Muscle of leg (tissue), 11 donors: ENCODE results near the gene ABCE1. TPM values are rescaled to one million over a fixed set of nuclear protein-coding genes. Genes with fewer than 3 reads are reported as not detected.

Source experiments
- DNase-seq: peaks from one replicate; pipeline ENCODE4 v3.0.0; 2013
- H3K27ac ChIP-seq: one replicate; pipeline ENCODE4 v1.5.1; 2013; ENCODE audit warnings: mild to moderate bottlenecking, low read length, control low read depth
- H3K27me3 ChIP-seq: one replicate; pipeline ENCODE4 v1.6.1; 2013; ENCODE audit warnings: low read length; ENCODE audit not compliant: control insufficient read depth, insufficient read depth
- H3K36me3 ChIP-seq: one replicate; pipeline ENCODE4 v1.6.1; 2013; ENCODE audit warnings: low read length; ENCODE audit not compliant: control insufficient read depth, insufficient read depth
- H3K4me1 ChIP-seq: one replicate; pipeline ENCODE4 v1.6.1; 2013; ENCODE audit warnings: low read length; ENCODE audit not compliant: control insufficient read depth, insufficient read depth
- H3K4me3 ChIP-seq: one replicate; pipeline ENCODE4 v1.5.1; 2013; ENCODE audit warnings: low read length, control low read depth
- H3K9me3 ChIP-seq: replicated peaks from 2 replicates; pipeline ENCODE4 v1.6.1; 2013; ENCODE audit warnings: low read depth, low read length; ENCODE audit not compliant: control insufficient read depth
- WGBS: methylation state at CpG from one replicate; pipeline ENCODE4 v1.1.5; 2013; ENCODE audit warnings: missing lambda C conversion rate; ENCODE audit not compliant: insufficient coverage; 5-methylcytosine and 5-hydroxymethylcytosine counted together
- polyA plus RNA-seq, 8 donors: library from polyadenylated mRNA; unstranded; fragments of 120-200 nt; gene quantifications; one replicate each; pipeline versions ENCODE4 v1.2.1 to v1.2.3, GENCODE V29; 2013; ENCODE audit warnings: inconsistent platforms in 1 of 8, low replicate concordance in 1 of 8; ENCODE audit not compliant: insufficient read length in 8 of 8, insufficient read depth in 1 of 8
- total RNA-seq: library from RNA; stranded (reverse); fragments of 120-200 nt; gene quantifications from one replicate; pipeline ENCODE4 v1.2.4, GENCODE V29; 2013

The ABCE1 gene
- total and polyA plus RNA-seq, 9 donors = 40.4 to 80.6 (median 55.7) TPM

GRCh38 chr4:145069361-145069760 is 28.8 kb upstream of the ABCE1 start:
- Histone ChIP-seq H3K4me3 (no peak overlapping the region), H3K4me1 (no peaks in the 10 kb centered on the region), H3K36me3 (no peaks in the 10 kb centered on the region), H3K9me3 (no peaks in the 10 kb centered on the region), H3K27ac (no peak overlapping the region), H3K27me3 (no peaks in the 10 kb centered on the region)
- no peak for DNase-seq
- WGBS = no CpG with 5 or more reads among the region's 3 CpGs

GRCh38 chr4:145071560-145071959 is 26.6 kb upstream of the ABCE1 start:
- H3K4me1 ChIP-seq = no peaks in the 10 kb centered on the region
- WGBS = no CpG with 5 or more reads among the region's 2 CpGs
- H3K4me3 ChIP-seq = no peak overlapping the region
- no peaks in the 10 kb centered on the region for H3K27me3 ChIP-seq
- H3K36me3 ChIP-seq = peaks cover 7% of the 10 kb centered on the region
- H3K27ac ChIP-seq = no peak overlapping the region
- DNase-seq = no peak
- H3K9me3 ChIP-seq = no peaks in the 10 kb centered on the region

GRCh38 chr4:145075742-145076468 is 22.2 kb upstream of the ABCE1 start:
- no peak overlapping the region for H3K27ac ChIP-seq
- no peaks in the 10 kb centered on the region for H3K9me3 ChIP-seq
- no peaks in the 10 kb centered on the region for H3K27me3 ChIP-seq
- no peaks in the 10 kb centered on the region for H3K4me1 ChIP-seq
- no peak for DNase-seq
- 100% methylated on average over 1 of the region's 1 CpG for WGBS
- no peak overlapping the region for H3K4me3 ChIP-seq
- H3K36me3 ChIP-seq = peaks cover 15% of the 10 kb centered on the region

- Histone ChIP-seq H3K4me3 (no peak overlapping the region), H3K4me1 (no peaks in the 10 kb centered on the region), H3K36me3 (peaks cover 15% of the 10 kb centered on the region), H3K27me3 (no peaks in the 10 kb centered on the region), H3K27ac (no peak overlapping the region), H3K9me3 (no peaks in the 10 kb centered on the region)
- DNase-seq = no peak
- WGBS = 80% methylated on average over 1 of the region's 2 CpGs
Measured at GRCh38 chr4:145076469-145076855, 21.6 kb upstream of the ABCE1 start.

GRCh38 chr4:145081756-145082155 is 16.4 kb upstream of the ABCE1 start:
- no CpG with 5 or more reads among the region's 1 CpG for WGBS
- Histone ChIP-seq H3K27me3 (no peaks in the 10 kb centered on the region), H3K4me3 (no peak overlapping the region), H3K36me3 (peaks cover 12% of the 10 kb centered on the region), H3K9me3 (no peaks in the 10 kb centered on the region), H3K27ac (no peak overlapping the region), H3K4me1 (no peaks in the 10 kb centered on the region)
- no peak for DNase-seq

DNA sequence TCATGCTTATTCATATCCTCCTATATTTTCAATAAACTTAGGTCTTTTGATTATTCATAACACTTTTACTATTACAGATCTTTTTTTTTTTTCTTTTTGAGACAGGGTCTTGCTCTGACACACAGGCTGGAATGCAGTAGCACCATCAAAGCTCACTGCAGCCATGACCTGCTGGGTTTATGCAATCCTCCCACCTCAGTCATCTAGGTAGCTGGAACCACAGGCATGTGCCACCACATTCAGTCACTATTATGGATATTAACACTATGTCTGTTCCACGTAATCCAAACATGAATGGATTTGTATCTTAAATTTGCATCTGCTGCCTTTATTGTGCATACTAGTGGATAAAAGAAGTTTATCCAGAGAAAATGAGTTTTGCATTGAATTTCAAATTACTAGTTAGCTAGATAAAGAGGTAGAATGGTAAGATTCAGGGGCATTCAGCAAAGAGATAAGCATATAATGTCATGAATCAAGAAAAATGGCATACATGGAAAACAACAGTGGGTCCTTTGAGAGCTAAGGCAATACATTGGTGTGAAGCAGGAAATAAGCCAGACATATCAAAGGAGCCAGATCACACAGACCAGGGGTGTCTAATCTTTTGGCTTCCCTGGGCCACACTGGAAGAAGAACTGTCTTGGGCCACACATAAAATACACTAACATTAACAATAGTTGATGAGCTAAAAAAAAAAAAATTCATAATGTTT is 14.1 kb upstream of the ABCE1 start:
- Histone ChIP-seq H3K4me3 (no peak overlapping the region), H3K4me1 (no peaks in the 10 kb centered on the region), H3K27me3 (no peaks in the 10 kb centered on the region), H3K36me3 (peaks cover 15% of the 10 kb centered on the region), H3K9me3 (no peaks in the 10 kb centered on the region), H3K27ac (no peak overlapping the region)
- no CpG with 5 or more reads among the region's 1 CpG for WGBS
- no peak for DNase-seq

DNA sequence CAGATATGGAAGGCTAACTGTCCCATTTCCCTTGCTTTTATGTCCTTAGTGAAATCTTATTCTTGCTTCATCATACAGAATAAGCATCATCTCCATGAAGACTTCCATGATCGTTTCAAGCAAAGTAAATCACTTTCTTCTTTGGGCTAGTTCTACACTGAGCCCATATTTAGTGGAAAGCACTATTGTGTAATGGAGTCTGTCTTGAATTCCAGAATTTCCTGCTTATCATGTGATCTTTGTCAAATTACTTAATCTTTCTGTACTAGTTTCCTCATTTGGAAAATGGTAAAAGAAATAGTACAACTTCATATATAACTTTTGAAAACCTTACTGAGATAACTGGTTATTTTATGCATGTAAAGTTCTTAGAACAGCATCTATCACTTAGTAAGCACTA is 7.7 kb upstream of the ABCE1 start:
- no CpG with 5 or more reads among the region's 1 CpG for WGBS
- Histone ChIP-seq H3K4me3 (no peak overlapping the region), H3K27me3 (no peaks in the 10 kb centered on the region), H3K9me3 (peaks cover 13% of the 10 kb centered on the region), H3K36me3 (peaks cover 36% of the 10 kb centered on the region), H3K27ac (no peak overlapping the region), H3K4me1 (no peaks in the 10 kb centered on the region)
- no peak for DNase-seq

DNA sequence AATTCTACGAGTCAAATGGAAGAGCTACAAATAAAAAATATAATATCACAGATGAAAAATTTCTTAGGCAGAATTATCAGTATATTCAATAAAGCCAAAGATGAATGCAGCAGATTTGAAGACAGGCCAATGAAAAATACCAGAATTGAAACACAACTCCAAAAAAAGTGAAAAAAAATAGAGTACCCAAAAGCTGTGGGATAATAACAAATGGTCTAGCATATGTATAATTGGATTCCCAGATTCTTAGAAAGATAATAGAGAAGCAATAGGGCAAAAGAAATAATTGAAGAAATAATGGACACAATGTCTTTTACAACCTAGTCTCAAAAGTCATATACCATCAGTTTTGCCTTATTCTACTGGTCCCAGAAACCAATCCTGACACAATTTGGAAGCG is 4.5 kb upstream of the ABCE1 start:
- H3K27ac ChIP-seq = no peak overlapping the region
- peaks cover 6% of the 10 kb centered on the region for H3K4me1 ChIP-seq
- no peak overlapping the region for H3K4me3 ChIP-seq
- no peak for DNase-seq
- no peaks in the 10 kb centered on the region for H3K27me3 ChIP-seq
- peaks cover 33% of the 10 kb centered on the region for H3K36me3 ChIP-seq
- WGBS = no CpG with 5 or more reads among the region's 2 CpGs
- peaks cover 13% of the 10 kb centered on the region for H3K9me3 ChIP-seq

- H3K9me3 ChIP-seq = peaks cover 13% of the 10 kb centered on the region
- WGBS = 0% methylated on average over 1 of the region's 10 CpGs
- no peaks in the 10 kb centered on the region for H3K27me3 ChIP-seq
- peaks cover 25% of the 10 kb centered on the region for H3K36me3 ChIP-seq
- DNase-seq = no peak
- peaks cover 6% of the 10 kb centered on the region for H3K4me1 ChIP-seq
- peak overlapping the region; percentile 84 for H3K4me3 ChIP-seq
- H3K27ac ChIP-seq = peak overlapping the region; percentile 99
Measured at GRCh38 chr4:145097331-145097820, 735 bp upstream of the ABCE1 start.

- H3K4me1 ChIP-seq = peaks cover 6% of the 10 kb centered on the region
- peak overlapping the region; percentile 84 for H3K4me3 ChIP-seq
- WGBS = 0% methylated on average over 5 of the region's 9 CpGs
- peaks cover 9% of the 10 kb centered on the region for H3K9me3 ChIP-seq
- peak; percentile 75 for DNase-seq
- H3K27ac ChIP-seq = peak overlapping the region; percentile 99
- H3K36me3 ChIP-seq = peaks cover 17% of the 10 kb centered on the region
- H3K27me3 ChIP-seq = no peaks in the 10 kb centered on the region
Measured at GRCh38 chr4:145098675-145099037, 545 bp downstream of the ABCE1 start.
